Erythroblast (primary cell): ENCODE data around the gene MAP3K20.

Experiments
- GATA1 ChIP-seq: IDR thresholded peaks from 2 replicates; pipeline ENCODE4 v1.6.1; 2011; ENCODE audit warnings: low read depth, mild to moderate bottlenecking, control low read depth, low read length, moderate library complexity
- POLR2A ChIP-seq: IDR thresholded peaks from 2 replicates; pipeline ENCODE4 v1.6.1; 2011; ENCODE audit warnings: mild to moderate bottlenecking, low read length

GRCh38 chr2:173037245-173038120 lies 38.2 kb upstream of the MAP3K20 start:
- TF ChIP-seq POLR2A (no peak), GATA1 (no peak)
